Endodermal cell (in vitro differentiated cells): ENCODE data around the gene PCGF1. TPM values are rescaled to one million over a fixed set of nuclear protein-coding genes. Genes with fewer than 3 reads are reported as not detected.

ENCODE experiments used
- DNase-seq: peaks from one replicate; pipeline ENCODE4 v3.0.0-alpha.2; 2017
- H3K27ac ChIP-seq: 2 replicates; pipeline ENCODE4 v1.5.1; 2013; ENCODE audit warnings: mild to moderate bottlenecking, low read depth, low read length, moderate library complexity
- H3K27me3 ChIP-seq: 2 replicates; pipeline ENCODE4 v1.6.1; 2013; ENCODE audit warnings: mild to moderate bottlenecking, low read length, moderate library complexity; ENCODE audit not compliant: insufficient read depth, control insufficient read depth, poor library complexity, severe bottlenecking
- H3K36me3 ChIP-seq: 2 replicates; pipeline ENCODE4 v1.7.0; 2013; ENCODE audit warnings: mild to moderate bottlenecking, low read length, moderate library complexity; ENCODE audit not compliant: control insufficient read depth, insufficient read depth
- H3K4me1 ChIP-seq: one replicate; pipeline ENCODE4 v1.7.0; 2013; ENCODE audit warnings: low read length; ENCODE audit not compliant: control insufficient read depth, insufficient read depth
- H3K4me3 ChIP-seq: 2 replicates; pipeline ENCODE4 v1.5.1; 2013; ENCODE audit warnings: mild to moderate bottlenecking, low read length, moderate library complexity
- H3K9ac ChIP-seq: 2 replicates; pipeline ENCODE4 v1.6.1; 2013; ENCODE audit warnings: mild to moderate bottlenecking, low read length, moderate library complexity; ENCODE audit not compliant: poor library complexity, severe bottlenecking; ENCODE audit errors: extremely low read depth
- H3K9me3 ChIP-seq: 2 replicates; pipeline ENCODE4 v1.6.1; 2013; ENCODE audit warnings: mild to moderate bottlenecking, low read length, moderate library complexity; ENCODE audit not compliant: control insufficient read depth
- H3K27ac Mint-ChIP-seq: 2 replicates; pipeline ENCODE4 v1.8.0; 2020; ENCODE audit warnings: mixed read lengths
- H3K27me3 Mint-ChIP-seq: 2 replicates; pipeline ENCODE4 v1.8.0; 2021; ENCODE audit warnings: mild to moderate bottlenecking, mixed read lengths; ENCODE audit not compliant: insufficient read depth
- H3K36me3 Mint-ChIP-seq: 2 replicates; pipeline ENCODE4 v1.8.0; 2020; ENCODE audit warnings: low read depth, mixed read lengths
- H3K4me1 Mint-ChIP-seq: 2 replicates; pipeline ENCODE4 v1.8.0; 2020; ENCODE audit warnings: mixed read lengths
- H3K4me3 Mint-ChIP-seq: 2 replicates; pipeline ENCODE4 v1.8.0; 2020; ENCODE audit warnings: mild to moderate bottlenecking, moderate library complexity, mixed read lengths
- H3K9me3 Mint-ChIP-seq: 2 replicates; pipeline ENCODE4 v1.8.0; 2020; ENCODE audit warnings: mild to moderate bottlenecking, mixed read lengths
- WGBS, 2 experiments: methylation state at CpG; one replicate each; pipeline versions ENCODE4 v1.1.5 to v1.1.7; 2013; ENCODE audit warnings: missing lambda C conversion rate in 2 of 2, mixed read lengths in 1 of 2; ENCODE audit not compliant: insufficient coverage in 1 of 2, insufficient read length in 1 of 2; 5-methylcytosine and 5-hydroxymethylcytosine counted together
- total RNA-seq, 2 donors: library from RNA; stranded (reverse); fragmentation: NEBNext Ultra II Directional in 1 of 2; extraction: Animal tissue kit (Norgen Biotek cat#: 25700) in 1 of 2; gene quantifications; 2 replicates in 1 of 2; 3 replicates in 1 of 2; pipeline ENCODE4 v1.2.1, GENCODE V29; 2021
- TF ChIP-seq, protein P1 (sequence below): fragments of 200-600 bp; sonication (generic); conservative IDR thresholded peaks from 2 replicates; pipeline ENCODE4 v1.5.0; 2021; ENCODE audit warnings: antibody characterized with exemption, mild to moderate bottlenecking

PCGF1 gene
- total RNA-seq, 2 donors from 2014 or later, result 15.5 to 21.4 TPM

DNA sequence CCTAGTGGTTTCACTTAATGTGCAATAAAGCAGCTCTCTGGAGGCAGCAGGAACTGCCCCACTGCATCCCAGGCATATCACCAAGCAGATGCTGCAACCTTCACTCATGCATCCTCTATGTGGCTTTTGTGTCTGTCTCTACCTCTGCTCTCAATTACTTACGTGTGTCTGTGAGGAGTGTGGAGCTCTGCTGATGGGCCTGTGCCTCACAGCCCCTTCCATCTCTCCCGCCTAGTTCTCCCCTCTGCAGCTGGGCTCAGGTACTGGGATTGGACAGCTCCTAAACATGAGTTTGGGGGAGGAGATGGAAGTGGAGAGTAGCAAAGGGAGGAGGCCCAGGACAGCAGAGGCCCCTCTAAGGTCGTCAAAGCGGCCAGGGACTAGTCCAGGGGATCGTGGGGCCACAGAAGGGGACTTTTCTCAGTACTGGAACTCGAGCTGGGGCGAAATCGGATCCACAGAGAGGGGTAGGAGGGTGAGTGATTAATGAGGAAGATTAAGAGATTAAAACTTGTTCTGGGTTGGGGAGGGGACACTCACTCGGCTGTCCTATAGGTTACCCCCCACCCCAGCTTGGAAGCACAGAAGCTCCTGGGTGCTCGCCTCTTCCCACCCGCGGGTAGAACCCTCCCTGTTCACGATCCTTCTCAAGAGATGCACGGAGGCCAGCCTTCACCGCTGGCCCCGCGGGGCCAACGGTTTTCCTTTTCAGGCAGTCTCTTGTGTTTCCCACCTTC, 6.0 kb downstream of the PCGF1 start:
- Histone ChIP-seq H3K27ac (no peak overlapping the region), H3K36me3 (peaks cover 11% of the 10 kb centered on the region), H3K27me3 (peaks cover 94% of the 10 kb centered on the region), H3K9me3 (no peaks in the 10 kb centered on the region), H3K4me1 (peaks cover under 1% of the 10 kb centered on the region), H3K9ac (no peak overlapping the region), H3K4me3 (no peak overlapping the region)
- peak; percentile 60 for DNase-seq
- no peak overlapping the region for H3K27ac Mint-ChIP-seq
- TF ChIP-seq, protein P1, sequence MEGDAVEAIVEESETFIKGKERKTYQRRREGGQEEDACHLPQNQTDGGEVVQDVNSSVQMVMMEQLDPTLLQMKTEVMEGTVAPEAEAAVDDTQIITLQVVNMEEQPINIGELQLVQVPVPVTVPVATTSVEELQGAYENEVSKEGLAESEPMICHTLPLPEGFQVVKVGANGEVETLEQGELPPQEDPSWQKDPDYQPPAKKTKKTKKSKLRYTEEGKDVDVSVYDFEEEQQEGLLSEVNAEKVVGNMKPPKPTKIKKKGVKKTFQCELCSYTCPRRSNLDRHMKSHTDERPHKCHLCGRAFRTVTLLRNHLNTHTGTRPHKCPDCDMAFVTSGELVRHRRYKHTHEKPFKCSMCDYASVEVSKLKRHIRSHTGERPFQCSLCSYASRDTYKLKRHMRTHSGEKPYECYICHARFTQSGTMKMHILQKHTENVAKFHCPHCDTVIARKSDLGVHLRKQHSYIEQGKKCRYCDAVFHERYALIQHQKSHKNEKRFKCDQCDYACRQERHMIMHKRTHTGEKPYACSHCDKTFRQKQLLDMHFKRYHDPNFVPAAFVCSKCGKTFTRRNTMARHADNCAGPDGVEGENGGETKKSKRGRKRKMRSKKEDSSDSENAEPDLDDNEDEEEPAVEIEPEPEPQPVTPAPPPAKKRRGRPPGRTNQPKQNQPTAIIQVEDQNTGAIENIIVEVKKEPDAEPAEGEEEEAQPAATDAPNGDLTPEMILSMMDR, result no peak
- H3K9me3 Mint-ChIP-seq, result no peaks in the 10 kb centered on the region
- peaks cover 88% of the 10 kb centered on the region for H3K27me3 Mint-ChIP-seq
- H3K4me1 Mint-ChIP-seq, result peaks cover 33% of the 10 kb centered on the region
- WGBS, 2 experiments, result 45 to 59% methylated on average over 10 to 18 of the region's 18 CpGs
- H3K4me3 Mint-ChIP-seq, result peak overlapping the region; percentile 68
- peaks cover 19% of the 10 kb centered on the region for H3K36me3 Mint-ChIP-seq

- no peaks in the 10 kb centered on the region for H3K9me3 ChIP-seq
- TF ChIP-seq, protein P1, result no peak
- peaks cover 5% of the 10 kb centered on the region for H3K36me3 ChIP-seq
- peaks cover 32% of the 10 kb centered on the region for H3K4me1 Mint-ChIP-seq
- no peak overlapping the region for H3K27ac ChIP-seq
- H3K36me3 Mint-ChIP-seq, result peaks cover 14% of the 10 kb centered on the region
- no peaks in the 10 kb centered on the region for H3K4me1 ChIP-seq
- no peaks in the 10 kb centered on the region for H3K9me3 Mint-ChIP-seq
- H3K9ac ChIP-seq, result no peak overlapping the region
- H3K27me3 Mint-ChIP-seq, result peaks cover 96% of the 10 kb centered on the region
- peak overlapping the region; percentile 51 for H3K4me3 Mint-ChIP-seq
- H3K4me3 ChIP-seq, result no peak overlapping the region
- no peak overlapping the region for H3K27ac Mint-ChIP-seq
- DNase-seq, result peak; percentile 69
- peaks cover 100% of the 10 kb centered on the region for H3K27me3 ChIP-seq
Measured at GRCh38 chr2:74500578-74500946, 6.9 kb downstream of the PCGF1 start.

- Mint-ChIP-seq H3K9me3 (no peaks in the 10 kb centered on the region), H3K4me1 (peaks cover 32% of the 10 kb centered on the region), H3K4me3 (peak overlapping the region; percentile 51), H3K27ac (no peak overlapping the region), H3K36me3 (peaks cover 9% of the 10 kb centered on the region), H3K27me3 (peaks cover 100% of the 10 kb centered on the region)
- 37 to 43% methylated on average over 12 to 15 of the region's 15 CpGs for whole genome bisulfite sequencing, 2 experiments
- Histone ChIP-seq H3K9me3 (no peaks in the 10 kb centered on the region), H3K27ac (no peak overlapping the region), H3K4me1 (no peaks in the 10 kb centered on the region), H3K9ac (no peak overlapping the region), H3K27me3 (peaks cover 96% of the 10 kb centered on the region), H3K36me3 (peaks cover under 1% of the 10 kb centered on the region), H3K4me3 (peak overlapping the region; percentile 75)
- TF ChIP-seq, protein P1, result no peak
- DNase-seq, result peak; percentile 50
Measured at GRCh38 chr2:74499940-74500577, 7.4 kb downstream of the PCGF1 start.
